Occipital lobe (tissue), 2 donors: Measurements from ENCODE around the gene FCRL4. TPM values are rescaled to one million over a fixed set of nuclear protein-coding genes. Genes with fewer than 3 reads are reported as not detected.

ENCODE experiments used
- DNase-seq: peaks from one replicate; lab custom pipeline; 2025; lab: John Stamatoyannopoulos, UW
- total RNA-seq: library from RNA; depleted of rRNA; stranded (reverse); fragments of >200 nt; gene quantifications from one replicate; pipeline ENCODE4 v1.2.3, GENCODE V29; 2014

Gene FCRL4
- not detected for total RNA-seq

DNA sequence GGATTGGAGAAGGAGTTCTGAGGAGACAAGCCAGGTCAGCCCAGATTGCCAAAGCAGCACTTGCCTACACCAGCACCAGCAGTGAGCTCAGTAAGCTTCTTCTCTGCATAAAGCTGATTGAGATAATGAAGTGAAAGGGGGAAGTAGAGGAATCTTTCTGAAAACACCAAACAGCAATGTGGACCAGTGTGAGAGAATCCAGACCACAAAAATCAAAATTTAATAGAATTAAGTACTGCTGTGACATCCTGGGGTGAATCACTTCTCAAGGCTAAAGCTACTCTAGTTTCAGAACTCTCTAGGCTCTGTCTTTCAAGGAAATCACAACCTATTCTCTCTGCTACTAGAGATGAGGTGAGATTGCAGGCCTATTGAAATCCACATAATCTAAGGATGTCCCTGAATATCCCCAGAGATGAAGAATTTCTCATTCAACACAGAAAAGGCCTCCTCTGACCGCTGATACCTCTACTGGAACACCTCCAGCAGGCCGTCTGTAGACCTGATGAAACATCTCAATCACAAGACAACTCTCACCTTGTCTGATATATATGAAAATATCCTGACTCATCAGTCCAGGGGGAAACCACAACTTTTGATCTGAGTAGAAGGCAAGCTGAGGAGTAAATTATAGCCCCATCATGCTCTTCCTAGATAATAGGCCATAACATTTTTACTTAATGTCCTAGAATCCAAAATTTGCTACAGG is at the start of gene FCRL4:
FCRL4 (minus strand) TSS at position 127 of the 709 bp plus-strand sequence. CDS start 141 bp downstream, outside the sequence.
- no peak for DNase-seq

GRCh38 chr1:157646144-157646543 is 48.3 kb upstream of the FCRL4 start:
- DNase-seq, result no peak

DNA sequence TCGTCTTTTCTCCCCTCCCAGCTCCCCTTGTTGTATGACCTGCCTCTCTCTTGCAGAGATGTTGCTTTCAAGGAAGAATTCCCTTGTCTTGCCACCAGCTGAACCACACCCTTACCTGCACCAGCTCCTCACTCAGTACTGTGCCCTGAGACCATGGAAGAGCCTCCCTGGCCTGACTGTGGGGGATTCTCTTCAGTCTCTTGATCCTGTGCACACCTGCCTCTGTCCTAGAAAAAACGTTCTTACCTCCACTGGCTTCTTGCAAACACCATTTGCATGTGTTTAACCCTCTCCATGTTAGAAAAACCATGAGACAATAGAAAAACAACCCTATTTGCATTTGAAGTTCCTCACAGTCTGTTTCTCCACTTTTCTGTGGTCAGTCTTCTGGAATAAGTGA is 43.3 kb upstream of the FCRL4 start:
- no peak for DNase-seq

DNA sequence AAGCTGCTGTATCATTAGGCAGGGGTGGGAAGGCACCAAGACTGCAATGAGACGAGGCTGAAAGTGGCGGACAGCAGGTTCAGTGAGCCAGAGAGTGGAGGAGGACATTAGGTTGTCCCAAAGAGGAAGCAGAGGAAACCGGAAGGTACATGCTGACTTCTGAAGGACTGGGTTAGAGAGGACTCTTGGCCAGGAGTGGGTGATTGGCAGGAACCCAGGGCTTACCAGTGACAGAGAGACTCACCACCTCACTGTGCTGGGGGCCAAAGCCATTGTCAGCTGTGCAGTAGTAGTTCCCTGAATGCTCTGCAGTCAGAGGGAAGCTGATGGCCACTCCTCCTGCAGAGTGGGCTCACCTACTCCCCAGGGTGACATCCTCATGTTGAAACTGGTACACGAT is 41.9 kb upstream of the FCRL4 start:
- no peak for DNase-seq

DNA sequence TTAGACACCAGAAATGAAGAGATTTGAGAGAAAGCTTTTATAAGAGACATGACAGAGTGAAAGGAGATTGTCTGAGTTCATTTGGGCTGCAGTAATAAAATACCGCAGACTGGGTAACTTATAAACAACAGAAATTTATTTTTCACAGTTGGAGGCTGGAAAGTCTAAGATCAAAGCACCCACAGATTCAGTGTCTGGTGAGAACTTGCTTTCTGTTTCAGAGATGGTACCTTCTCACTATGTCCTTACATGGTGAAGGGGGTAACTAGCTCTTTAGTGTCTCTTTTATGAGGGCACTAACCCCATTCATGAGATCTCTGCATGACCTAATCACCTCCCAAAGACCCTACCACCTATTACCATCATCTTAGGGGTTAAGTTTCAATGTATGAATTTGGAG is 30.9 kb upstream of the FCRL4 start:
- DNase-seq, result no peak

- no peak for DNase-seq
Measured at GRCh38 chr1:157626099-157626498, 28.2 kb upstream of the FCRL4 start.

DNA sequence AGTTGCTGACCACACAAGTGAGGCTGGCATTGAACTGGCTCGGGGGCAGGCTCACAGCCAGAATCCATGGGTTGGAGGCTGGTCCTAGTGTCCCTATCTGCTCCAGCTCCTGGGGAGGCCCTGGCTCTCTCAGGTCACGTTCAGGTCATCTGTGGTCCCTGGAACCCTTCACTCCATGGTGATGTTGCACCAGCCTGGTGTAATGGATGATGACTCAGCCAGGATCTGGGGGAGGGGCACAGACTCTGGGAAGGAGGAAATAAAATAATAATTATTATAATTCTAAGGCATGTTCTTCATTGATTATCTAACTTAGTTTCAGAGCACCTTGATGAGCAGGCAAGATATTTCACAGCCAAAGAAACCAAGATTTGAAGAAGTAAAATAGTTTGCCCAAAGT is 26.6 kb upstream of the FCRL4 start:
- DNase-seq, result no peak

DNA sequence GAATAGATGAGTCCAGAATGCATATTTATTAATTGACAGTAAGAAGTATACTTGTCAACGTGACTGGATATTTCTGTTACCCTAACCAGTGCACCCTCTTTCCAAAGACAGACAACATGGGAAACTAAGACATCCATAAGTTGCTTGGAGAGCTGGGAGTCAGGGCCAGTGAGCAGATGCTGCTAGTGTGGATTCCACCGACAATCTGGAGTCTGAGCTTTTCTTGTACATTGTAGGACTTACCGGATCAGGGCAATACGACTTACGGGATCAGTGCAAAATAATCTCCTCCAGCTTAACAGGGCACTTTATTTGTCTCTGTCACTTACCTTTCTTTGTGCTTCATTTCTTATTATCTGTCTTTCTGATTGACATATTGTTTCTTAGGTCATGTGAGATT is 24.6 kb upstream of the FCRL4 start:
- DNase-seq, result no peak

DNA sequence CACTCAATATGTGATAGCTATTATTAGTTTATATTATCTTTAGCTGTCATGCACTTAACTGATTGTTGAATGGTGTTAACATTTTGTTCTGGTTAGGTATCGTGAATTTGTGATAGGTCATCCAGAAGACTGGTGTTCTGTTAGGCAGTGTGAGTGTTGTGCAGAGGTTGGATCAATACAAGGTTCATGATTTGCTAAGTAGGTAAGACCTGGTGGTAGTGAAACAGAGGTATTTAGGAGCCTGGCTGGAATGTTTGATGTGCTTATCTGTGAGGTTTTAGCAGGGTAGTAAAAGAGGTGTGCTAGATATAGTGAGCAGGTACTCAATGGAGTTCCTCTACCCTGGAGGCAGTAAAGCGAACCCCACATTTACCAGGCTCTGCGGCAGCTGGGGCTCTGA is 20.3 kb upstream of the FCRL4 start:
- no peak for DNase-seq

DNA sequence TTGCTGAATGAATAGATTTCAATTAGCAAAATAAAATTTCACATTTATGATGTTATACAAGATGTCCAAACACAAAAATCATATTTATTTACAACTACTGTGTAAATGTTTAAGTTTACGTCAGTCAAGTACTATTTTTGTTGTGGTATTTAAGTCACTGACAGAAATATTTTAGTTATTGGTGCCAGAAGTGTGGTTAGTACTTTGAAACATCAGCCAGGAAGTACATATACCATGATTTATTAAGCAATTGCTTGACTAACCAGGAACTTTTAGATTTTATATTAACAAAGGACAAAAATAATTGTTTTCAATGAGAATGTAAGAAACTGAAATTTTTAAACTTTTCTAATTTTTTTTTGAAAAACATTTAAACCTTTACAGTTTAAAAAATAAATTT is 2.4 kb upstream of the FCRL4 start:
- DNase-seq, result no peak

- no peak for DNase-seq
Measured at GRCh38 chr1:157596384-157596783, 1.5 kb downstream of the FCRL4 start.

- DNase-seq, result no peak
Measured at GRCh38 chr1:157595356-157595755, 2.5 kb downstream of the FCRL4 start.

DNA sequence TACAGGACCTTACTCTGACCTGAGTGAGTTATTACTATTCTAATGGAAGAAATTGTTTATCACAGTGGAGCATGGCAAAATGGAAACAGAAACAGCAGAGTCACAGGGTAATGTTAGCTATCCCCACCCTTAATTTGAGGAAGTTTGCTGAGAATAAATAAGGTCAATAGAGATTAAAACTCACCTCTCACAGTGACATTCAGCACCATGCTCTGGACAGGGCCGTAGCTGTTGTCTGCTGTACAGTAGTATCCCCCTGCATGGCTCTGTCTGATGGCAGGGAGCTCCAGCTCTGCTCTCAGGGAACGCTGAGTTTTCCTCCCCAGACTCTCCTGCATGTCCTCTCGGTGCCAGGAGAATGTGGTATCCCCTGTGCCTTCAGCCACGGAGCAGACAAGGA is 11.9 kb downstream of the FCRL4 start:
- DNase-seq, result no peak

DNA sequence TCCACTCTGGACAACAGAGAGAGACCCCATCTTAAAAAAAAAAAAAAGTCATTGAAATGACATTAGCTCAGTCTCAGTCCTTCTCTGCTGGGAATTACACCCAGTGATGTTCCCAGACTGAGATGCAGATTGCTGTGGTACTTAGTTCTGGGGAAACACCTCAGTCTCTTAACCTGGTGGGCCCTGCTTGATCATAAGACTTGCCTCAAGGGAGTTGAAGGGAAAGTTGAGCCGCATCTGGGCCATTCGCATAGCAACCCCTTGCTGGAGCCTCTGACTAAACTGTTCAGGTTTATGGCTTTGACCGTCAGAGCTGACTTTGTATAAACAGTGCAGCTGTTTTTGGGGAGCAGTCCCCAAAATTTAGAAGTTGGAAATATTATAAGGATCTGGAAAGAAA is 13.4 kb downstream of the FCRL4 start:
- DNase-seq, result no peak

GRCh38 chr1:157580828-157581210 is 17.1 kb downstream of the FCRL4 start:
- DNase-seq, result no peak

- DNase-seq, result no peak
Measured at GRCh38 chr1:157580179-157580827, 17.6 kb downstream of the FCRL4 start.

GRCh38 chr1:157577420-157577819 is 20.5 kb downstream of the FCRL4 start:
- no peak for DNase-seq

DNA sequence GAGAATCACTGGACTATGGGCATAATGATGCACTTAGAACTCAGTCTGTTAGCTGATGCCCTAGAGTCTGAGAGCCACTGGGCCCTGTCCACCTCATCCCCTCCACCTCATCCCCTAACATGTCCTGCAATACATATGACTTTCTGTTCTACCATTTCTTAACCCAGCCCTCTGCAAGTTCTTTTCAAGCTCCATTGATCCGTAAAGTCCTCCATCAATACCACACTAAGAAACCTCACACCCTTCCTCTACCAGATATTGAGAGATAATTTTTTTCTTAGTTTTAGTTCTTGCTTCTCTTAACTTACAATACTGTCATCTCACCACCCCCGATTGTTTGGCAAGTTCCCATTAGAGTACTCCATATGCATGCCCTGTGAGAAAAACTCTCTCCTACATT is 22.1 kb downstream of the FCRL4 start:
- DNase-seq, result no peak

- DNase-seq, result no peak
Measured at GRCh38 chr1:157574836-157575235, 23.0 kb downstream of the FCRL4 start.

- no peak for DNase-seq
Measured at GRCh38 chr1:157566484-157567300, 31.2 kb downstream of the FCRL4 start.

- no peak for DNase-seq
Measured at GRCh38 chr1:157562515-157562914, 35.4 kb downstream of the FCRL4 start.

- DNase-seq, result no peak
Measured at GRCh38 chr1:157558119-157558518, 39.8 kb downstream of the FCRL4 start.
